ENCODE results near the gene PCNT. TPM values are rescaled to one million over a fixed set of nuclear protein-coding genes. Genes with fewer than 3 reads are reported as not detected.

Gene PCNT
- total and polyA plus RNA-seq, 2 of the 4 experiments (the other 2 are of a cell fraction), result 10.0 to 19.4 TPM

DNA sequence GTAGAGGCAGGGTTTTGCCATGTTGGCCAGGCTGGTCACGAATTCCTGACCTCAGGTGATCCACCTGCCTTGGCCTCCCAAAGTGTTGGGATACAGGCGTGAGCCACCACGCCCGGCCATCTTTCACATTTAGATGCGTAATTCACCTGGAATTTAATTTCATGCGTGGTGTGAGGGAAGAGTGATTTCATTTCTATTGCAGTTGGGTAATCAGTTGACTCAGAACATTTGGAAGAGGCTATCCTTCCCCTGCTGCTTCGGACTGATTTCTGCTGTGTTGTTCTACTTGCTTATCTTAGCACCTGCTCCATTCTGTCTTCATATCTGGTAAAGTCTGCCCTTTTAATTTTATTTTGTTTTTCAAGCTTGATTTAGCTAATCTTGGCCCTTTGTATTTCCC lies 153.8 kb downstream of the PCNT start:
- DNase-seq, result peak; percentile 51
- Histone ChIP-seq H3K9me1 (ENCODE audit: insufficient read depth, low read length) (peaks cover under 1% of the 10 kb centered on the region; the same call in 1 of the 2 replicates), H4K20me1 (ENCODE audit: insufficient read depth, low read length) (peaks cover 21% of the 10 kb centered on the region; the same call in 1 of the 2 replicates), H3K27ac (ENCODE audit: insufficient read depth, low read length) (no peak overlapping the region), H3K4me3 (ENCODE audit: insufficient read depth, low read depth, low read length) (no peak overlapping the region), H4K5ac (ENCODE audit: low read depth, low read length) (no peak overlapping the region), H2AK5ac (ENCODE audit: low read depth, low read length) (no peak overlapping the region), H4K8ac (ENCODE audit: low read depth in 2 of 2, low read length in 2 of 2) (no peak overlapping the region), H3K36me3 (ENCODE audit: control insufficient read depth, insufficient read depth, low read length) (peaks cover 3% of the 10 kb centered on the region; the same call in 1 of the 2 replicates), H2BK15ac (ENCODE audit: low read depth, low read length) (no peak overlapping the region), H3K4ac (ENCODE audit: low read depth, low read length) (no peak overlapping the region), H3K79me1 (ENCODE audit: low read depth in 1 of 2, low read length in 2 of 2) (peaks cover 47 to 63% of the 10 kb centered on the region in 2 experiments), H2AFZ (replicated peaks; ENCODE audit: low read length, poor library complexity) (no peak overlapping the region), H3K27me3 (ENCODE audit: control insufficient read depth, insufficient read depth, low read length) (no peaks in the 10 kb centered on the region), H2BK5ac (ENCODE audit: low read depth, low read length, poor library complexity, severe bottlenecking) (no peak overlapping the region), H3K9ac (ENCODE audit: low read depth, low read length) (no peak overlapping the region), H2BK120ac (ENCODE audit: low read depth, low read length) (no peak overlapping the region), H3K18ac (ENCODE audit: low read depth, low read length) (no peak overlapping the region), H4K91ac (ENCODE audit: insufficient read depth, low read depth, low read length) (no peak overlapping the region), H3K23ac (ENCODE audit: low read depth, low read length) (no peak overlapping the region), H2BK20ac (ENCODE audit: low read depth, low read length) (no peak overlapping the region), H3K4me1 (ENCODE audit: control insufficient read depth, insufficient read depth, low read length) (no peaks in the 10 kb centered on the region; the same call in 1 of the 2 replicates), H3K56ac (ENCODE audit: extremely low read depth, insufficient read depth, low read length) (no peak overlapping the region), H2AK9ac (replicated peaks; ENCODE audit: low read depth, low read length, poor library complexity) (no peak overlapping the region), H3K9me3 (ENCODE audit: control insufficient read depth, insufficient read depth, low read length) (no peaks in the 10 kb centered on the region), H3K4me2 (ENCODE audit: low read depth, low read length) (no peak overlapping the region), H3K14ac (replicated peaks; ENCODE audit: low read depth, low read length) (no peak overlapping the region)
- ATAC-seq (ENCODE audit: low read depth), result no peak
- dilution Hi-C loops (cut with HindIII; ENCODE audit: low sequenced_read_pairs, unreplicated experiment), result no loop called here
- in situ Hi-C loops (cut with MboI; ENCODE audit: low sequenced_read_pairs), result no loop called here
- intact Hi-C loops (cut with micrococcal nuclease), result no loop called here
- BruUV-seq (replicated peaks), result no TSS peak
- no peak for TF ChIP-seq MXI1 (IDR thresholded peaks at IDR 0.05; ENCODE audit: borderline replicate concordance, low read depth, low read length)
- peak; percentile 42 for TF ChIP-seq CEBPB (IDR thresholded peaks at IDR 0.05; ENCODE audit: low read depth, low read length)
- ChIA-PET CTCF (interaction anchor here (0.6 kb wide), 1 partner anchor 508 kb away, joined by 4 read pairs; no protein-coding TSS in a partner anchor), POLR2A (ENCODE audit: unreplicated experiment) (interaction anchor here (0.6 kb wide), 1 partner anchor 11 kb away, joined by 3 read pairs; no protein-coding TSS in a partner anchor)
- 100% methylated on average over 1 of the region's 7 CpGs; no CpG with 5 or more reads in 1 of the 2 experiments for WGBS, 2 experiments (ENCODE audit: extremely low coverage in 2 of 2, insufficient read length in 1 of 2)
